22Rv1 (cell line): ENCODE data around the gene CD300A.

ENCODE experiments used
- CTCF ChIP-seq: fragments of 450-650 bp; IDR thresholded peaks from 2 replicates; pipeline ENCODE4 v1.5.1; 2017; ENCODE audit warnings: mild to moderate bottlenecking
- ZFX ChIP-seq: fragments of 450-650 bp; IDR thresholded peaks from 2 replicates; pipeline ENCODE4 v1.6.1; 2017; ENCODE audit warnings: antibody characterized with exemption, borderline replicate concordance

- TF ChIP-seq CTCF: no peak
- TF ChIP-seq ZFX: no peak
Measured at GRCh38 chr17:74461611-74462010, 4.8 kb upstream of the CD300A start.
